ENCODE results near the gene CCDC71.

The CCDC71 gene

GRCh38 chr3:49124991-49125670 is 41.0 kb downstream of the CCDC71 start:
- DNase-seq, result no peak

- DNase-seq, result no peak
Measured at GRCh38 chr3:49124203-49124602, 41.9 kb downstream of the CCDC71 start.

DNA sequence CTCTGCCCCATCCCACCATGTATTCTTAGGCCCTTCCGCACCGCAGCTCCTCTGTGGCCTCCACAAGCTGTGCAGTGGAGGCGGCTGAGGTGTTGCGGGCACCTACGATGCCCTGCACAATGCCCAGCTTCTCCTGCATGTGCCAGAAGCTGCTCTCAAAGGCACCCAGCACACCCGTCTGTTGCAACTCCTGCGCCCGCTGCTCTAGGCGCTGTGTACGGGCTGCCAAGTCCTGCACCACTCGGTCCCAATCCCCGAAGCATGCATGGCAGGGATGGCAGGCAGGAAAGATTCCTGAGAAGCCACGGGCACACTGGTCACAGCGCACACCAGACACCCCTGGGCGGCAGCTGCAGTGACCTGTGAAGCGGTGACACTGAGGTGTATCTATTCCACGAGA is 42.4 kb downstream of the CCDC71 start:
- DNase-seq, result no peak

- no peak for DNase-seq
Measured at GRCh38 chr3:49122886-49123545, 43.1 kb downstream of the CCDC71 start.

DNA sequence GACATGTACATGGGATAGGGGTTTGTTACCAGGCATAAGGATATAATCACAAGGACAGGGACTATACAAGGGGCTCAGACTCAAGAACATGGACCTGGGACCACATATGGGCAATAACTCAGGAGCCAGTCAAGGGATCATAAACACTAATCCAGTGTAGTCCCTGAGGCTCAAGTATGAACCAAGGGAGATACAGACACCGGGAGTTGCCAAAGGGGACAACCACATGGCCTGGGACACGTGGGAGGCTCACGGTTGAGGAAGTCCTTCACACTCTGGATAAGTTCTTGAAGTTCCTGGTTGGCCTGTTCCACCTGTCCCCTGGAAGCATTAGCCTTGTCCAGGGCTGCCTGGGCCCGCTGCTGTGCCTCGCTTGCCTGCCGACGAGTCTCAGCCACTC is 43.7 kb downstream of the CCDC71 start:
- no peak for DNase-seq

- DNase-seq, result no peak
Measured at GRCh38 chr3:49122022-49122421, 44.1 kb downstream of the CCDC71 start.

DNA sequence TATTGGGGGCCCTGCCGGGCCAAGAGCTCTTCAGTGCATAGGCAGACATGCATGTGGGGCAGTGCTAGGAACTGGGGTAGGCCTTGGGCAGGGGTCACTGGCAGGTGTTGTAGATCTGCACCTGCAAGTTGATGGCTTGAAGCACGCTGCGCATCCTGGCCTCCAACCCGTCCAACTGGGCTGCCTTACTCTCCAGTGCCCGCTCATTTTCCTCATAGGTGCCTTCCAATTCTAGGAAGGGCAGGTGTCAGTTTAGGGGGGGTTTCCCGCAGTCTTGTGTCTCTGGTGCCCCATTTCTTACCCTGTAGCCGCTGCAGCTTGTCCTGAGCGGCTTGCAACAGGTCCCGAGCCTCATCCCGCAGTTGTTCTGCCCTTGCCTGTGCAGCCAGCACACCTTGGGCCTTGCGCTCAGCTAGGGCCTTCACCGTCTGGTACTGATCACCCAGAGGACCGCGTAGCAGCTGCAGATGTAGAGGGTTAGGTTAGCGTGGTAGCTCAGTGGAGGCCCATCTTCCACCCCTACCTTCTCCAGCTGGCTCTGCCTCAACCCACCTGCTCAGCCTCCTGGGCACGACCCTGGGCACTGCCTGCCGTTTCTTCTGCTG is 44.9 kb downstream of the CCDC71 start:
- DNase-seq, result no peak

DNA sequence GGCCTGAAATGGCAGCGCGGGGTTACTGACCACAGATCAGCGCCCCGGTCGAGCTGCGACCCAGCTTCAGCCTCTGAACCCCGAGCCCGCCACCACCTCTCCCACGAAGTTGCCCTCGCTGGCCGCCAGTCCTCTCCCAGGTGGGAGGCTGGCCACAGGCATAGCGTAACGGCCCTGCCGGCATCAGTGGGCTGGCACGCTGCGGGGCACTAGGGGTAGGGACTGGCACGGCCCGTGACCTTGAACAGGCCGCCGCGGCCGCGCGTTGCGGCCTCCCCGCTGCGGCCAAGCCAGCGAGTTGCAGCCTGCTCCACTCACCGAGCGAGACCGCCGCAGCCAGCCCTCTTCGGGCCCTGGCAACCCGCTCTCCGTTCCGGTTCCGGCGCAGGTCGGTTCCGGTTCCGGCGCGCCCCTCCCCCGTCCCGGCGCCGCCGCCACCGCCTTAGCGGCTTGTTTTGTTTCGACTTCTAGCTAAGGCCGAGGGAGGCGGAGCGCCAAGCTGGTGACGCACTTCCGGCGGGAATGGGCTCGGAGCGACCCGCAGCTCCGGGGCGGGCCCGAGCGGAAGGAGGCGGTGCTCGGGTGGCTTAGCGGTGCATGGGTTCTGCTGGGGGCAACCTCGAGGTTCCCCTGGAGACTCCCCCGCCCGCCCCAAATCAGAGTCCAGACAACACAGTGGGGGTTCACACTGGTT is 45.5 kb downstream of the CCDC71 start, which contains the start of gene USP19:
TSS of gene USP19 (minus strand) at position 386 of the 694 bp plus-strand sequence. CDS start 1,678 bp downstream, outside the sequence.
- peak; percentile 98 for DNase-seq

- no peak for DNase-seq
Measured at GRCh38 chr3:49120096-49120437, 46.1 kb downstream of the CCDC71 start.

DNA sequence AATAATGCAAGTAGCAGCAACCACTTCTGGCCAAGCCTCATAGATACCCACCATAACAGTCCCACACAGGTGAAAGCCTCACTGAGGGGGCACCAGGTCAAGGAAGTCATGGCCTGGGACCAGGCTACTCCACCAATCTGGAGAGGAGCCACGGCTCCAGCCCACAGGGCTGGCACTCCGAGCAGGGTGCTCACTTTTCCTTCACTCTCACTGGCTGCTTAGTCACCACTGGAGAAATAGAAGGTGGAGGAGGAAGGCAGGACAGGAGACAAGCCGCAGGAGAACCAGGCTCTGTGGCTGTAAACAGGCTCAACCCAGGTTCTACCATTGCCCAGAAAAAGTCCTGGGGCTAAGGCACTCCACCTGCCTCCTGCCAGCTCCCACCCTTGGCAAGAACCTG is 46.7 kb downstream of the CCDC71 start:
- DNase-seq, result no peak

GRCh38 chr3:49119036-49119435 is 47.1 kb downstream of the CCDC71 start:
- DNase-seq, result no peak

All from activated effector memory CD4-positive, alpha-beta T cell treated with anti-CD3 and anti-CD28 coated beads, Interleukin-2, amount 50 U/mL, for 16 hours (primary cell).